SU-DHL-6 (cell line): ENCODE results near the gene MLIP.

Experiments
- H2AFZ ChIP-seq: fragments of 200-600 bp; sonication (generic); 2 replicates; pipeline ENCODE4 v1.6.1; 2014; ENCODE audit warnings: low read depth, mild to moderate bottlenecking, moderate library complexity, mixed read lengths, antibody characterized with exemption, low read length; ENCODE audit not compliant: severe bottlenecking
- H3F3A ChIP-seq: fragments of 200-600 bp; shearing (Covaris generic); 2 replicates; pipeline ENCODE4 v1.6.0; 2016; ENCODE audit warnings: antibody characterized with exemption, mild to moderate bottlenecking; ENCODE audit not compliant: insufficient read depth
- H3K27ac ChIP-seq: fragments of 200-600 bp; sonication (generic); 2 replicates; pipeline ENCODE4 v1.5.1; 2016; ENCODE audit warnings: low read depth, mild to moderate bottlenecking, low read length, moderate library complexity, mixed read lengths
- H3K27me3 ChIP-seq: fragments of 200-600 bp; sonication (generic), shearing (Covaris generic); 2 replicates; pipeline ENCODE4 v1.6.0; 2014; ENCODE audit warnings: mild to moderate bottlenecking, low read length
- H3K36me3 ChIP-seq: fragments of 200-600 bp; sonication (generic); 2 replicates; pipeline ENCODE4 v1.6.1; 2014; ENCODE audit warnings: mild to moderate bottlenecking, low read length, mixed read lengths
- H3K4me2 ChIP-seq: fragments of 300-600, 200-600 bp; shearing (Covaris generic), sonication (generic); 2 replicates; pipeline ENCODE4 v1.6.0; 2014; ENCODE audit warnings: low read length, low read depth, mild to moderate bottlenecking; ENCODE audit not compliant: poor library complexity, severe bottlenecking
- H3K4me3 ChIP-seq: fragments of 200-600 bp; sonication (generic); 2 replicates; pipeline ENCODE4 v1.5.1; 2014; ENCODE audit warnings: antibody characterized with exemption, low read length, mild to moderate bottlenecking, mixed read lengths; ENCODE audit not compliant: insufficient read depth, poor library complexity, severe bottlenecking
- H3K79me2 ChIP-seq: fragments of 200-600 bp; sonication (generic); 2 replicates; pipeline ENCODE4 v1.6.1; 2014; ENCODE audit warnings: mild to moderate bottlenecking, low read length, moderate library complexity; ENCODE audit not compliant: insufficient read depth
- H3K9ac ChIP-seq: fragments of 200-600 bp; sonication (generic); 2 replicates; pipeline ENCODE4 v1.7.0; 2014; ENCODE audit warnings: mild to moderate bottlenecking, low read length
- H3K9me2 ChIP-seq: fragments of 200-600 bp; sonication (generic); replicated peaks from 2 replicates; pipeline ENCODE4 v1.6.1; 2014; ENCODE audit warnings: low read length; ENCODE audit not compliant: insufficient read depth
- H3K9me3 ChIP-seq: fragments of 200-600 bp; sonication (generic); 2 replicates; pipeline ENCODE4 v1.6.1; 2014; ENCODE audit warnings: low read length, mixed read lengths; ENCODE audit not compliant: insufficient read depth
- H4K20me1 ChIP-seq: fragments of 200-600 bp; sonication (generic); 2 replicates; pipeline ENCODE4 v1.6.1; 2014; ENCODE audit warnings: low read depth, mild to moderate bottlenecking, antibody characterized with exemption, low read length, moderate library complexity, mixed read lengths
- EZH2phosphoT487 ChIP-seq: fragments of 200-600 bp; sonication (generic), shearing (Covaris generic); conservative IDR thresholded peaks from 2 replicates; pipeline ENCODE4 v1.6.1; 2018; ENCODE audit warnings: mild to moderate bottlenecking, antibody characterized with exemption, low read length, moderate library complexity, mixed read lengths
- TF ChIP-seq, protein P1 (sequence below): fragments of 200-600 bp; sonication (generic); IDR thresholded peaks from one replicate; pipeline ENCODE4 v1.5.1; 2017; ENCODE audit warnings: antibody characterized with exemption, mild to moderate bottlenecking, low read length, moderate library complexity; ENCODE audit not compliant: insufficient read depth, poor library complexity, severe bottlenecking

MLIP gene

DNA sequence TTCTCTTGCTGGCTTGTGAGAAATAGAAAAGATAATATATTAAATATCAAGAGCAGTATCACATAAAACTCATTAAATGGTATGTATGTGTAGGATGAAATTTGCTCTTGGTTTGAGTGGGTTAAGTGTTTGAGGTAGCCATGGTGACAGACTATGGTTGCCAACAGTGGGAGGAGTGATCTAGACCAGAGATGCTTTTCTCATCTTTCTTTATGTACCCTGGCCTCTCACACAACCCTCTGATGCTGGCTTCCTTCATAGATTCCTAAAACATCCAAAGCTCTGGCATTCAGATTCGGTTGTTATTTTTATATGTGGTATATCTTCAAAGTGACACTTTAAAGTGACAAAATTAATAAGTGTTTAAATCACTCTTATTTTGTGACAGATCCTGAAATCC, 9.0 kb upstream of the MLIP start:
- Histone ChIP-seq H3K4me2 (no peak overlapping the region), H3K9me2 (no peaks in the 10 kb centered on the region), H3K4me3 (no peak overlapping the region), H3K27ac (no peak overlapping the region), H3K9me3 (no peaks in the 10 kb centered on the region), H3F3A (no peaks in the 10 kb centered on the region), H3K79me2 (no peaks in the 10 kb centered on the region), H4K20me1 (no peaks in the 10 kb centered on the region), H3K36me3 (no peaks in the 10 kb centered on the region), H3K27me3 (no peaks in the 10 kb centered on the region), H2AFZ (no peak overlapping the region), H3K9ac (no peak overlapping the region)
- TF ChIP-seq EZH2phosphoT487 = no peak
- TF ChIP-seq, protein P1, sequence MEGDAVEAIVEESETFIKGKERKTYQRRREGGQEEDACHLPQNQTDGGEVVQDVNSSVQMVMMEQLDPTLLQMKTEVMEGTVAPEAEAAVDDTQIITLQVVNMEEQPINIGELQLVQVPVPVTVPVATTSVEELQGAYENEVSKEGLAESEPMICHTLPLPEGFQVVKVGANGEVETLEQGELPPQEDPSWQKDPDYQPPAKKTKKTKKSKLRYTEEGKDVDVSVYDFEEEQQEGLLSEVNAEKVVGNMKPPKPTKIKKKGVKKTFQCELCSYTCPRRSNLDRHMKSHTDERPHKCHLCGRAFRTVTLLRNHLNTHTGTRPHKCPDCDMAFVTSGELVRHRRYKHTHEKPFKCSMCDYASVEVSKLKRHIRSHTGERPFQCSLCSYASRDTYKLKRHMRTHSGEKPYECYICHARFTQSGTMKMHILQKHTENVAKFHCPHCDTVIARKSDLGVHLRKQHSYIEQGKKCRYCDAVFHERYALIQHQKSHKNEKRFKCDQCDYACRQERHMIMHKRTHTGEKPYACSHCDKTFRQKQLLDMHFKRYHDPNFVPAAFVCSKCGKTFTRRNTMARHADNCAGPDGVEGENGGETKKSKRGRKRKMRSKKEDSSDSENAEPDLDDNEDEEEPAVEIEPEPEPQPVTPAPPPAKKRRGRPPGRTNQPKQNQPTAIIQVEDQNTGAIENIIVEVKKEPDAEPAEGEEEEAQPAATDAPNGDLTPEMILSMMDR = no peak

DNA sequence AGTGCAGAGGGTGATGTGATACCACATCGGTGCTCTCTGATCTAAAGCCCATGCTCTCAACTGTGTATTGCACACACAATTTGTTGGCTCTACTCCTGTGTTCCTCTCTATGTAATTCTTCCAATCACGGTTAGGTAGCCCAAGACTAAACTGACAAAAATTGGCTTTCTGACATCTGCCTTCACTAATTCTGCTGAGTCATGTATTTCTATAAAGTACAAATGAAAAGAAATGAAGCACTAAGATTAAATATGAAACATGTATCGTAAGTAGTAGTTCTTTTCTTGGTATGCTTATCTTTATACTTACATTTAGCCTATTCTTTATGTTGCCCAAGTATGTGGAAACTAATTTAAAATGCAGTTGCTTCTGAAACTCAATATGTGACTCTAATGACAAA, 7.7 kb upstream of the MLIP start:
- TF ChIP-seq EZH2phosphoT487 = no peak
- TF ChIP-seq, protein P1 = no peak
- no peaks in the 10 kb centered on the region for H3K27me3 ChIP-seq
- no peak overlapping the region for H3K27ac ChIP-seq
- H3K9me2 ChIP-seq = no peaks in the 10 kb centered on the region
- no peaks in the 10 kb centered on the region for H3K9me3 ChIP-seq
- H2AFZ ChIP-seq = no peak overlapping the region
- H3K79me2 ChIP-seq = no peaks in the 10 kb centered on the region
- H3K9ac ChIP-seq = no peak overlapping the region
- H3F3A ChIP-seq = no peaks in the 10 kb centered on the region
- H3K4me3 ChIP-seq = no peak overlapping the region
- H3K36me3 ChIP-seq = no peaks in the 10 kb centered on the region
- no peak overlapping the region for H3K4me2 ChIP-seq
- no peaks in the 10 kb centered on the region for H4K20me1 ChIP-seq

DNA sequence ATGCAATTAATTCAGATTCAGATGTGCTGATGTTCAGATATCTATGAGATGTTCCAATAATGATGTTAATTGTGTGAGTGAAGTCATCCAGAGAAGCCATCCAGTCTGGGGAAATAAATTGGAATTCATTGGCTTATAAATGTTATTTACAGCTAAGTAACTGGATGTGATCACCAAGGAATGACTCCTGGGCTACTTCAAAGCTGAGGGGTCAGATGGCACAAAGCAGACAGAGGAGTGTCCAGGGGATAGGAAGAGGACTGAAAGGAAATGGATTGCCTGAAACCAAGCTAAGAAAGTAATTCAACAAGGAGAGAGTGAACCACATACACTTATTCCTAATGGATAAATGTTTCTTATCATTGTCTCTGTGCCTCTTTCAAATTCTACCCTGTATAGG, 4.5 kb upstream of the MLIP start:
- Histone ChIP-seq H3K9ac (no peak overlapping the region), H3F3A (no peaks in the 10 kb centered on the region), H3K9me3 (no peaks in the 10 kb centered on the region), H3K27me3 (no peaks in the 10 kb centered on the region), H3K79me2 (no peaks in the 10 kb centered on the region), H3K27ac (no peak overlapping the region), H3K9me2 (no peaks in the 10 kb centered on the region), H2AFZ (no peak overlapping the region), H3K36me3 (no peaks in the 10 kb centered on the region), H3K4me2 (no peak overlapping the region), H4K20me1 (no peaks in the 10 kb centered on the region), H3K4me3 (no peak overlapping the region)
- TF ChIP-seq, protein P1 = no peak
- TF ChIP-seq EZH2phosphoT487 = no peak

DNA sequence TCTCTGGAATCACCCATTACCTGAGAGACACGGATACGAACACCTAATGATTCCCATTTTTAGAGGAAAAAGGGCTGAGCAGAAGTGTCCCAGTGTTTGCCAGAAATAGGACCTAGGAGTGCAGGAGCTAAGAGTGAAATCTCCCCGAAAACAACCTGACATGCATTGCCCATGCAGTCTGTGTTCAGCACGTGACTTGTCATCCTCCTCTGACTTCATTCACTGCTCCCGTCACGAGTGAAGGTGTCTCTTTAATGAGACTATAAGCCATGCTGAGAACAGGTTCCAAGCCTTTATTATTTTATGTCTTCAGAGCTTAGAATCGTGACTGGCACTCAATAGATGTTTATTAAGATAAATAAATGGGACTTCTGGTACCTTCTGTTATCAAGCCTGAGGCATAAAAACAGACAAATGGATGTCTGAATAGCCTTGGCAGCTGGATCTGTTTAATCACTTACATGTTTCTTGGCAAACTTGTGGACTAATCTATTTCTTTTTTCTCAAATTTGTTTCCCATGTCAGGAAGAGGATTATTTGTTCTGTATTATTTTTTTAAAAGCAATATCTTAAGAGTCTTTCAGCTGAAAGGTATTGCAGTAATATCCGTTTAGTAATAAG, 3.7 kb upstream of the MLIP start:
- no peak overlapping the region for H3K4me3 ChIP-seq
- H2AFZ ChIP-seq = no peak overlapping the region
- H3K4me2 ChIP-seq = no peak overlapping the region
- H3K36me3 ChIP-seq = no peaks in the 10 kb centered on the region
- H3K9ac ChIP-seq = no peak overlapping the region
- H3F3A ChIP-seq = no peaks in the 10 kb centered on the region
- TF ChIP-seq EZH2phosphoT487 = no peak
- TF ChIP-seq, protein P1 = no peak
- no peaks in the 10 kb centered on the region for H3K9me2 ChIP-seq
- H3K79me2 ChIP-seq = no peaks in the 10 kb centered on the region
- H3K27ac ChIP-seq = no peak overlapping the region
- no peaks in the 10 kb centered on the region for H3K27me3 ChIP-seq
- H3K9me3 ChIP-seq = no peaks in the 10 kb centered on the region
- H4K20me1 ChIP-seq = no peaks in the 10 kb centered on the region
